ENCODE data around the gene ZMYM1. TPM values are rescaled to one million over a fixed set of nuclear protein-coding genes. Genes with fewer than 3 reads are reported as not detected.
"Not testable (repeated sequence)": the region's sequence is repeated elsewhere in the genome, so short reads cannot be mapped to it uniquely, and the experiment has no call there.

ZMYM1 gene
- total and polyA plus RNA-seq, 4 donors = 2.6 to 31.6 (median 8.5) TPM

DNA sequence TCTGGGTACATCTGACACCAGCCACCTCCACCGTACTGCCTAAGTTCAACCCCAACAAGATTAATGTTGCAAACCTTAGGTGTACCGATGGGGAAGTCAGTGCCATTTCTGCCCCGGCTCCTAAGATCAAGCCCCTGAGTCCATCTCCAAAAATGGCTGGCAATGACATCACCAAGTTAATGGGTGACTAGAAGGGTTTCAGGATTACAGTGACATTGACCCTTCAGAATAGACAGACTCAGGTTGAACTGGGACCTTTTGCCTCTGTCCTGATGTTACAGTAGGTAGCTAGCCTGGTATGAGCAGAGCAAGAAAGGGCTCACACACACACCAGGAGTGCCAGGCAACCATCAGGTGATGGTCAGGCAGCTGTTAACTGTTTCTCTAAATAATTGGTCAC lies 25.8 kb upstream of the ZMYM1 start:
- Histone ChIP-seq H3K9ac (ENCODE audit: insufficient read depth in 1 of 2, low read length in 2 of 2) (no peak overlapping the region), H3K27ac (ENCODE audit: low read depth in 1 of 2, low read length in 1 of 2) (no peak overlapping the region), H3K9me3 (ENCODE audit: control insufficient read depth in 4 of 4, insufficient read depth in 3 of 4, low read length in 3 of 4) (peaks cover 0 to 3% (median 0%) of the 10 kb centered on the region in 4 donors), H3K4me3 (no peak overlapping the region), H3K27me3 (ENCODE audit: control insufficient read depth in 3 of 3, insufficient read depth in 3 of 3, low read length in 2 of 3) (peaks cover 0 to 7% (median 0%) of the 10 kb centered on the region in 3 donors), H3K4me1 (ENCODE audit: control insufficient read depth in 5 of 5, insufficient read depth in 5 of 5, low read length in 5 of 5) (no peaks in the 10 kb centered on the region), H3K36me3 (ENCODE audit: control insufficient read depth in 4 of 4, insufficient read depth in 4 of 4, low read length in 4 of 4) (no peaks in the 10 kb centered on the region)
- no peak for DNase-seq
- TF ChIP-seq, protein P1, sequence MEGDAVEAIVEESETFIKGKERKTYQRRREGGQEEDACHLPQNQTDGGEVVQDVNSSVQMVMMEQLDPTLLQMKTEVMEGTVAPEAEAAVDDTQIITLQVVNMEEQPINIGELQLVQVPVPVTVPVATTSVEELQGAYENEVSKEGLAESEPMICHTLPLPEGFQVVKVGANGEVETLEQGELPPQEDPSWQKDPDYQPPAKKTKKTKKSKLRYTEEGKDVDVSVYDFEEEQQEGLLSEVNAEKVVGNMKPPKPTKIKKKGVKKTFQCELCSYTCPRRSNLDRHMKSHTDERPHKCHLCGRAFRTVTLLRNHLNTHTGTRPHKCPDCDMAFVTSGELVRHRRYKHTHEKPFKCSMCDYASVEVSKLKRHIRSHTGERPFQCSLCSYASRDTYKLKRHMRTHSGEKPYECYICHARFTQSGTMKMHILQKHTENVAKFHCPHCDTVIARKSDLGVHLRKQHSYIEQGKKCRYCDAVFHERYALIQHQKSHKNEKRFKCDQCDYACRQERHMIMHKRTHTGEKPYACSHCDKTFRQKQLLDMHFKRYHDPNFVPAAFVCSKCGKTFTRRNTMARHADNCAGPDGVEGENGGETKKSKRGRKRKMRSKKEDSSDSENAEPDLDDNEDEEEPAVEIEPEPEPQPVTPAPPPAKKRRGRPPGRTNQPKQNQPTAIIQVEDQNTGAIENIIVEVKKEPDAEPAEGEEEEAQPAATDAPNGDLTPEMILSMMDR (IDR thresholded peaks at IDR 0.05; ENCODE audit: control extremely low read depth, extremely low read depth) = no peak
- 90 to 97% methylated on average over 3 of the region's 3 CpGs for WGBS, 2 donors
- ATAC-seq (ENCODE audit: insufficient read depth, low FRiP score) = no peak

DNA sequence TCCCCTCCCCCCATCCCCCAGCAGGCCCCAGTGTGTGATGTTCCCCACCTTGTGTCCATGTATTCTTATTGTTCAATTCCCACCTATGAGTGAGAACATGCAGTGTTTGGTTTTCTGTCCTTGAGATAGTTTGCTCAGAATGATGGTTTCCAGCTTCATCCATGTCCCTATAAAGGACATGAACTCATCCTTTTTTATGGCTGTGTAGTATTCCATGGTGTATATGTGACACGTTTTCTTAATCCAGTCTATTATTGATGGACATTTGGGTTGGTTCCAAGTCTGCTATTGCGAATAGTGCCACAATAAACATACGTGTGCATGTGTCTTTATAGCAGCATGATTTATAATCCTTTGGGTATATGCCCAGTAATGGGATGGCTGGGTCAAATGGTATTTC lies 24.9 kb upstream of the ZMYM1 start:
- not testable (repeated sequence) for H3K36me3 ChIP-seq (ENCODE audit: control insufficient read depth in 4 of 4, insufficient read depth in 4 of 4, low read length in 4 of 4); H3K9ac ChIP-seq (ENCODE audit: insufficient read depth in 1 of 2, low read length in 2 of 2); H3K4me3 ChIP-seq; DNase-seq; ATAC-seq (ENCODE audit: insufficient read depth, low FRiP score); H3K27me3 ChIP-seq (ENCODE audit: control insufficient read depth in 3 of 3, insufficient read depth in 3 of 3, low read length in 2 of 3); H3K4me1 ChIP-seq (ENCODE audit: control insufficient read depth in 5 of 5, insufficient read depth in 5 of 5, low read length in 5 of 5); H3K9me3 ChIP-seq (ENCODE audit: control insufficient read depth in 4 of 4, insufficient read depth in 3 of 4, low read length in 3 of 4); H3K27ac ChIP-seq (ENCODE audit: low read depth in 1 of 2, low read length in 1 of 2)
- 72 to 74% methylated on average over 3 of the region's 3 CpGs for WGBS, 2 donors

DNA sequence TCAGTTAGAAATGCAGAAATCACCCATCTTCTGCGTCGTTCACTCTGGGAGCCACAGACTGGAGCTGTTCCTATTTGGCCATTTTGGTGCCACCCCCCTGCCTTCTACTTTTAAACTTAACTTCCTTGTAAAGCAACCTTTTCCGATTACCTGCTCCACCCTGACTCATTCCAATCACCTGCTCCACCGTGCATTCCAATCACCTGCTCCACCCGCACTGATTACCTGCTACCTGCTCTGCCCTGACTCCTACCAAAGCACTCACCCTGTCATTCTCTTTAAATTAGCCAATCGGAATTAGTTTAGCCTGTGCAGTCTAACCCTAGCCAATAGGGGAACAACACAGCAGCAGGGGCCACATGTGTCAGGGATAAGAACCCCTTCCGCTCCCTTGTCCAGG lies 20.9 kb upstream of the ZMYM1 start:
- 96% methylated on average over 7 of the region's 7 CpGs for WGBS, 2 donors
- DNase-seq; ATAC-seq (ENCODE audit: insufficient read depth, low FRiP score): not testable (repeated sequence)

DNA sequence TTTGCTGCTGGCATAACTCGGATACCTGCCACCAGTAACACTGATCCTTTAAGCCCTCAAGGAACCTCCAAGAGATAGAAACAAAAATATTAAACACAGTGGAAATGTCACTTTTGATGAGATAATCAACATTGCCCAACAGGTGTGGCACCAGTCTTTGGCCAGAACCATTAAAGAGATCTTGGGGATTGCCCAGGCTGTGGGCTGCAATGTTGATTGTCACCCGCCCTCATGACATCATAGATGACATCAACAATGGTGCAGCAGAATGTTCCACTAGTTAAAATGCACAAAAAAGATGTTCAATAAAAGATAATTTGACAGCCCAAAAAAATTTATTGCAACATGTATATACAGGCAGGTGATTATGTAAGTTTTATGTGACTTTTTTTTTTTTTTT lies 20.2 kb upstream of the ZMYM1 start:
- Histone ChIP-seq H3K4me3 (no peak overlapping the region), H3K27me3 (ENCODE audit: control insufficient read depth in 3 of 3, insufficient read depth in 3 of 3, low read length in 2 of 3) (peaks cover 0 to 4% (median 0%) of the 10 kb centered on the region in 3 donors), H3K36me3 (ENCODE audit: control insufficient read depth in 4 of 4, insufficient read depth in 4 of 4, low read length in 4 of 4) (no peaks in the 10 kb centered on the region), H3K9ac (ENCODE audit: insufficient read depth in 1 of 2, low read length in 2 of 2) (no peak overlapping the region), H3K27ac (ENCODE audit: low read depth in 1 of 2, low read length in 1 of 2) (no peak overlapping the region), H3K4me1 (ENCODE audit: control insufficient read depth in 5 of 5, insufficient read depth in 5 of 5, low read length in 5 of 5) (no peaks in the 10 kb centered on the region), H3K9me3 (ENCODE audit: control insufficient read depth in 4 of 4, insufficient read depth in 3 of 4, low read length in 3 of 4) (peaks cover 0 to 9% (median 2%) of the 10 kb centered on the region in 4 donors)
- WGBS, 2 donors = 83 to 86% methylated on average over 2 of the region's 2 CpGs
- no peak for ATAC-seq (ENCODE audit: insufficient read depth, low FRiP score)
- TF ChIP-seq, protein P1 (IDR thresholded peaks at IDR 0.05; ENCODE audit: control extremely low read depth, extremely low read depth) = no peak
- no peak for DNase-seq

More for the DNA sequence above, 20.9 kb upstream of the ZMYM1 start:
- H3K27me3 ChIP-seq (ENCODE audit: control insufficient read depth in 3 of 3, insufficient read depth in 3 of 3, low read length in 2 of 3); H3K27ac ChIP-seq (ENCODE audit: low read depth in 1 of 2, low read length in 1 of 2); H3K36me3 ChIP-seq (ENCODE audit: control insufficient read depth in 4 of 4, insufficient read depth in 4 of 4, low read length in 4 of 4); H3K9me3 ChIP-seq (ENCODE audit: control insufficient read depth in 4 of 4, insufficient read depth in 3 of 4, low read length in 3 of 4); H3K9ac ChIP-seq (ENCODE audit: insufficient read depth in 1 of 2, low read length in 2 of 2); H3K4me3 ChIP-seq; H3K4me1 ChIP-seq (ENCODE audit: control insufficient read depth in 5 of 5, insufficient read depth in 5 of 5, low read length in 5 of 5): not testable (repeated sequence)

Data from lung (tissue), 12 donors.